ENCODE results near the gene LRRC4C.
"Not testable (repeated sequence)": the region's sequence is repeated elsewhere in the genome, so short reads cannot be mapped to it uniquely, and the experiment has no call there.

The LRRC4C gene

GRCh38 chr11:40619654-40620053 lies 839.8 kb downstream of the LRRC4C start:
- no peak for DNase-seq

- no peak for DNase-seq
These were observed 852.7 kb downstream of the LRRC4C start for GRCh38 chr11:40606800-40607199.

- DNase-seq: no peak
These were observed 856.4 kb downstream of the LRRC4C start for GRCh38 chr11:40602866-40603552.

- DNase-seq: no peak
These were observed 861.8 kb downstream of the LRRC4C start for GRCh38 chr11:40597546-40598113.

GRCh38 chr11:40573254-40573891 lies 886.1 kb downstream of the LRRC4C start:
- DNase-seq: no peak

- no peak for DNase-seq
These were observed 889.4 kb downstream of the LRRC4C start for GRCh38 chr11:40569947-40570531.

GRCh38 chr11:40567392-40567791 lies 892.1 kb downstream of the LRRC4C start:
- DNase-seq: no peak

- no peak for DNase-seq
These were observed 915.3 kb downstream of the LRRC4C start for GRCh38 chr11:40544162-40544561.

GRCh38 chr11:40542821-40543220 lies 916.6 kb downstream of the LRRC4C start:
- no peak for DNase-seq

- DNase-seq: no peak
These were observed 921.7 kb downstream of the LRRC4C start for GRCh38 chr11:40537734-40538133.

GRCh38 chr11:40522080-40522479 lies 937.4 kb downstream of the LRRC4C start:
- not testable (repeated sequence) for DNase-seq

- DNase-seq: no peak
These were observed 942.3 kb downstream of the LRRC4C start for GRCh38 chr11:40517122-40517521.

- DNase-seq: no peak
These were observed 945.3 kb downstream of the LRRC4C start for GRCh38 chr11:40514124-40514523.

GRCh38 chr11:40513281-40513680 lies 946.2 kb downstream of the LRRC4C start:
- no peak for DNase-seq

GRCh38 chr11:40508303-40508702 lies 951.1 kb downstream of the LRRC4C start:
- DNase-seq: no peak

- no peak for DNase-seq
These were observed 953.2 kb downstream of the LRRC4C start for GRCh38 chr11:40506226-40506625.

GRCh38 chr11:40491341-40491740 lies 968.1 kb downstream of the LRRC4C start:
- no peak for DNase-seq

GRCh38 chr11:40467771-40468170 lies 991.7 kb downstream of the LRRC4C start:
- no peak for DNase-seq

GRCh38 chr11:40445391-40445790 lies 1014.1 kb downstream of the LRRC4C start:
- DNase-seq: no peak

- DNase-seq: no peak
These were observed 1015.3 kb downstream of the LRRC4C start for GRCh38 chr11:40444151-40444550.

- DNase-seq: no peak
These were observed 1024.1 kb downstream of the LRRC4C start for GRCh38 chr11:40435344-40435743.

GRCh38 chr11:40434926-40435325 lies 1024.5 kb downstream of the LRRC4C start:
- DNase-seq: no peak

- no peak for DNase-seq
These were observed 1027.1 kb downstream of the LRRC4C start for GRCh38 chr11:40432358-40432757.

- no peak for DNase-seq
These were observed 1034.3 kb downstream of the LRRC4C start for GRCh38 chr11:40425168-40425567.
